Hepatocyte (in vitro differentiated cells): ENCODE data around the gene LYPD6.

Source experiments
- EZH2 ChIP-seq: fragments of 200-600 bp; sonication (generic); IDR thresholded peaks from 2 replicates; pipeline ENCODE4 v1.6.1; 2016; ENCODE audit warnings: antibody characterized with exemption, mild to moderate bottlenecking, borderline replicate concordance
- EZH2phosphoT487 ChIP-seq: fragments of 200-600 bp; sonication (generic); IDR thresholded peaks from one replicate; pipeline ENCODE4 v1.6.1; 2018; ENCODE audit warnings: antibody characterized with exemption, mild to moderate bottlenecking, low read depth, moderate library complexity; ENCODE audit not compliant: unreplicated experiment, severe bottlenecking
- TF ChIP-seq, protein P1 (sequence below): fragments of 200-600 bp; sonication (generic); IDR thresholded peaks from 2 replicates; pipeline ENCODE4 v1.5.1; 2016; ENCODE audit warnings: antibody characterized with exemption, mild to moderate bottlenecking; ENCODE audit not compliant: poor library complexity

DNA sequence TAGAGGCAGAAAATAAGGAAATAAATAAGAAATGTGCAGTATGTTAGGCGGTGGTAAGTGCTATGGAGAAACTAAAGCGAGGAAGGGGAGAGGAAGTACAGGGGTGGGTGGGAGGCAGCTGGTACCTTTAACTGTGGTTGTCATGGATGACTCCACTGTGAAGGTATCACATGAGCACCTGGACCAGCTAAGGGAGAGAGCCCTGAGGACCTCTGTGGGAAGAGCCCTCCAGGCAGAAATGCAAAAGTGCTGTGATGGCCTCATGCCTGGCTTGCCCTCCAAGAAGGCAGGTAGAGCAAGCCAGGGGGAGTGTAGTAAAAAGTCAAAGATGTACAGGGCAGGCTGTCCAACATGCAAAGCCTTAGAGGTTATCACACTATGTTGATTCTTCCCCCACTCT lies 17.9 kb downstream of the LYPD6 start:
- TF ChIP-seq, protein P1, sequence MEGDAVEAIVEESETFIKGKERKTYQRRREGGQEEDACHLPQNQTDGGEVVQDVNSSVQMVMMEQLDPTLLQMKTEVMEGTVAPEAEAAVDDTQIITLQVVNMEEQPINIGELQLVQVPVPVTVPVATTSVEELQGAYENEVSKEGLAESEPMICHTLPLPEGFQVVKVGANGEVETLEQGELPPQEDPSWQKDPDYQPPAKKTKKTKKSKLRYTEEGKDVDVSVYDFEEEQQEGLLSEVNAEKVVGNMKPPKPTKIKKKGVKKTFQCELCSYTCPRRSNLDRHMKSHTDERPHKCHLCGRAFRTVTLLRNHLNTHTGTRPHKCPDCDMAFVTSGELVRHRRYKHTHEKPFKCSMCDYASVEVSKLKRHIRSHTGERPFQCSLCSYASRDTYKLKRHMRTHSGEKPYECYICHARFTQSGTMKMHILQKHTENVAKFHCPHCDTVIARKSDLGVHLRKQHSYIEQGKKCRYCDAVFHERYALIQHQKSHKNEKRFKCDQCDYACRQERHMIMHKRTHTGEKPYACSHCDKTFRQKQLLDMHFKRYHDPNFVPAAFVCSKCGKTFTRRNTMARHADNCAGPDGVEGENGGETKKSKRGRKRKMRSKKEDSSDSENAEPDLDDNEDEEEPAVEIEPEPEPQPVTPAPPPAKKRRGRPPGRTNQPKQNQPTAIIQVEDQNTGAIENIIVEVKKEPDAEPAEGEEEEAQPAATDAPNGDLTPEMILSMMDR: no peak
- TF ChIP-seq EZH2: no peak
- no peak for TF ChIP-seq EZH2phosphoT487
